ENCODE measurements around the gene ABLIM1.

The ABLIM1 gene

DNA sequence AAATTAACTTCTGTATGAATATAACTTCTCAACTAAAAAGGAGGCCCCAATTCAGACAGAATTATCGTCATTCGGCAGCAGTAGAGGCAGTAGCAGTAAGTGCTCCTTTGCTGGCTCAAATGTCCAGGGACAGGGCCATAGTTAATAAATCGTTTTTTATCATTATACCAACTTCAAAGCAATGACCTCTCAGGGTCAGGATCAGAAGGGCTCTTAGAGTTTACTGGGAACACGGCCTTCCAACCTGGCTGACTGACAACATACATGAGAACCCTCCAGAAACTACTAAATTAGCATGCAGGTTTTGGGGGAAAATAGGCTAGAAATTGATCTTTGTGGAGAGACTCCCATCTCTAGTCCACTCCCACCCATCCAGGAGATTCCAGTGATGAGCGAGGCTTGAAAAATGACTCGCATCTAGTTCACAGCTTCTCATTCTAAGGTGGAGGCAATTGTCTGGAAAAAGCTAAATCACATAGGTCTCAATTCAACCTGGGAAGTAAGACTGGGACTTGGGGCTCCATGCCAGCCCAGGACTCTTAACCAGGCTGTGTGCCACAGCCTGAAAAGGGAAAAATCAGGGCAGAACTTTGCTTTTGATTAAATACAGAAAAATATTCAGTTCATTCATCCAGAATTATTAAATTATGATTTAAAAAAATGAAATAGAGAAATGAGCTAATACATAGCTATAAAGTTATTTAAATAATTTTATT, 84.6 kb downstream of the ABLIM1 start:
- TF ChIP-seq, protein P1, sequence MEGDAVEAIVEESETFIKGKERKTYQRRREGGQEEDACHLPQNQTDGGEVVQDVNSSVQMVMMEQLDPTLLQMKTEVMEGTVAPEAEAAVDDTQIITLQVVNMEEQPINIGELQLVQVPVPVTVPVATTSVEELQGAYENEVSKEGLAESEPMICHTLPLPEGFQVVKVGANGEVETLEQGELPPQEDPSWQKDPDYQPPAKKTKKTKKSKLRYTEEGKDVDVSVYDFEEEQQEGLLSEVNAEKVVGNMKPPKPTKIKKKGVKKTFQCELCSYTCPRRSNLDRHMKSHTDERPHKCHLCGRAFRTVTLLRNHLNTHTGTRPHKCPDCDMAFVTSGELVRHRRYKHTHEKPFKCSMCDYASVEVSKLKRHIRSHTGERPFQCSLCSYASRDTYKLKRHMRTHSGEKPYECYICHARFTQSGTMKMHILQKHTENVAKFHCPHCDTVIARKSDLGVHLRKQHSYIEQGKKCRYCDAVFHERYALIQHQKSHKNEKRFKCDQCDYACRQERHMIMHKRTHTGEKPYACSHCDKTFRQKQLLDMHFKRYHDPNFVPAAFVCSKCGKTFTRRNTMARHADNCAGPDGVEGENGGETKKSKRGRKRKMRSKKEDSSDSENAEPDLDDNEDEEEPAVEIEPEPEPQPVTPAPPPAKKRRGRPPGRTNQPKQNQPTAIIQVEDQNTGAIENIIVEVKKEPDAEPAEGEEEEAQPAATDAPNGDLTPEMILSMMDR (IDR thresholded peaks at IDR 0.05; ENCODE audit: low read depth, low read length, missing control alignments), result no peak
- no peak for DNase-seq (ENCODE audit: low read depth)
- no peak overlapping the region for H3K4me3 ChIP-seq (ENCODE audit: low read depth, low read length)

DNA sequence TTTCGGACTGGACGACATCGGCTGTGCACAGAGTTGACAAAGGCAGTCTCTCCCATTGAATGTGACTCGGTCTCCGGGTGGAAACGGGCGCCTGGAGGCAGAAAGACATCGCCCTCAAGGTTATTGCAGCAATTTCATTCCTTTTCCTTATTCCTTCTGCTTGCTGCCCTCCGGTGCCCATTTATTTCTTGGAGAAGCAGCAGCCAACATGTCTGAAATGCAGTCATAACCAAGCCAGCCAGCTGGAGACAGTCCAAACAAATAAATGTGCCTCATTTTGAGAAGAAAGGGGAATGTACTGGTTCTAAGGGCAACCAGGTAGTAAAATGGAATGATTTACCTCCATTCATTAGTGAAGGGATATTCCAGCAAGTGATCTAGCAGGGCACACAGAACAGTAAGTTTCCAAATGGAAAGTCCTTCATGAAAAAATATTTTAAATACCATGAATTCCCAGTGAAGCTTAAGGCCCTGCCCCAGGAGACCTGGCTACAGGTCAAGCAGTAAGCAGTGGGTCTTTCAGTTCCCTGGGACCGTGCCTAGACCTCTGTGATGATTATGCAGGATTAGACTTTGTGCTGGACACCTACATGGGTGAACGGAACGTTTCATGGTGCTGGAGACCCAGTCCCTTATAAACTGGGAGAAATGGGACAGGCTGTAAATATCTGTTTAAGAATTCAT, 86.6 kb downstream of the ABLIM1 start:
- H3K4me3 ChIP-seq (ENCODE audit: low read depth, low read length), result no peak overlapping the region
- TF ChIP-seq, protein P1 (IDR thresholded peaks at IDR 0.05; ENCODE audit: low read depth, low read length, missing control alignments), result no peak
- no peak for DNase-seq (ENCODE audit: low read depth)

DNA sequence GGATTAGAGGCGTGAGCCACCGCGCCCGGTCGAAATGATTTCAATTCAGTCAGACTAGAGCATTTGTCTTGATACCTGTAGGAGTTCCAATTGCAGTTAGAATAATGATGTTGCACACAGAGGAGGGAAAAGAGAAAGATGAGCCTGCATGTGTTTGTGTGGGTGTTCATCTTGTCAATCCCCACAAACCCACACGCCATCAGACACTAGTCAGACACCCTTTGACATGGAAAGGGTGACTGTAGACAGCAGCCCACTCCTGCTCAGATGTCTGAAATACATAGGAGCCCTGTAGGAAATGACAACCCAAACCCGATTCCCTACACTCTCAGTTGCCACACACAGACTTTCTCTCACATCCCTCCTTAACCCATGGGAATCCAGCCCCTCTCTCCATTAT, 92.0 kb downstream of the ABLIM1 start:
- no peak for DNase-seq (ENCODE audit: low read depth)
- no peak overlapping the region for H3K4me3 ChIP-seq (ENCODE audit: low read depth, low read length)
- TF ChIP-seq, protein P1 (IDR thresholded peaks at IDR 0.05; ENCODE audit: low read depth, low read length, missing control alignments), result no peak

DNA sequence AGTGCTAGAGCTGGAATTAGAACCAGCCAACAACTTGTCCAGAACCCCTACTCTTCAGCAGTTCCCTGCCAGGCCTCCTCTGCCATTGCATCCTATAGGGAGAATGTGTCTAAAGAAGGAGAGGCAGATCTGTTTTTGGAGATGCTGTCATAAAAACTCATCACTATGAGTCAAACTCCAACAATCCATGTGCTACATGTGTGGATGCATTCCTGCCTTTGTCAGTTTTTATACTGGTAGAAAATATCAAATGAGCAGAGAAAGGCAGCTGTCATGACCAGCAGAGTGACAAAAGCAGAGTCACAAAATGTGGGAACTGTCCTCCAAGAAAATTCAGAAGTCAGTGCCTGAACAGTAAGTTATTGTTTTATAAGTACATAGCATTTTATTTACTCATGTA, 93.0 kb downstream of the ABLIM1 start:
- no peak overlapping the region for H3K4me3 ChIP-seq (ENCODE audit: low read depth, low read length)
- no peak for DNase-seq (ENCODE audit: low read depth)
- TF ChIP-seq, protein P1 (IDR thresholded peaks at IDR 0.05; ENCODE audit: low read depth, low read length, missing control alignments), result no peak

DNA sequence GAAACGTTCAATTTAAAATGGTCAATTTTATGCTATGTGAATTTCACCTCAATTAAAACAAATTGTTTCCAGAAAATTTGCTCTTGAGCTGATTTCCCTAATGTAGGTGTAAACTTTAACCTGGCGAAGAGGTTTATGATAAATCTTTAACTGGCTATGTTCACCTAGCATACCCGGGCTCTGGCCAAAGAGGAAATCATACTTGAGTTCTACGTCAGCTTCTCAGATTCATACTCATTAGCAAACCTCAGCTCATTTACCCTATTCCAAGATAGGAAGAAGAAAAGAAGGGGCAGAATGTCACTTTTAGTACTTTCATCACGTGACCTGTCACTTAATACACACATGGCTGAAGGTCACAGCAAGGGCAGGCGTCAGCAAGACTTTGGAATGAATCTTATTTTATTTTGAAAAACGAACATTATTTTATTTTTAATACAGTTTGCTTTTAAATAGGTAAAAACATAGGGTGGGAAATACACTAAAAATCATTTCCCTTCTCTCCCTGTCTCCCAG, 97.0 kb downstream of the ABLIM1 start:
- H3K4me3 ChIP-seq (ENCODE audit: low read depth, low read length), result no peak overlapping the region
- TF ChIP-seq, protein P1 (IDR thresholded peaks at IDR 0.05; ENCODE audit: low read depth, low read length, missing control alignments), result no peak
- no peak for DNase-seq (ENCODE audit: low read depth)

DNA sequence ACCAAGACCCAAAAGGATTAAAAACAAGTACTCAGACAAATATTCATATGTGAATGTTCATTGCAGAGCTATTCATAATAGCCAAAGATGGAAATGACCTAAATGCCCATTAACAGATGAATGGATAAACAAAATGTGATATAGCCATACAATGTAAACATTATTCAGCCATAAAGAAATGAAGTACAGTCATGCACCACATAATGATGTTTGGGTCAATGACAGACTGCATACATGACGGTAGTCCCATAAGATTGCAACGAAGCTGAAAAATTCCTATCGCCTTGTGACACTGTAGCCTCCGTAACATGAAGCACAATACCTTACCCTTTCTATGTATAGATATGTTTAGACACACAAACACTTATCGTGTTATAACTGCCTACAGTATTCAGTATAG, 97.9 kb downstream of the ABLIM1 start:
- DNase-seq (ENCODE audit: low read depth), result no peak
- TF ChIP-seq, protein P1 (IDR thresholded peaks at IDR 0.05; ENCODE audit: low read depth, low read length, missing control alignments), result no peak

More for the DNA sequence above, 97.9 kb downstream of the ABLIM1 start:
- no peak overlapping the region for H3K4me3 ChIP-seq (ENCODE audit: low read depth, low read length)
